GM12874 (cell line): ENCODE measurements around the gene HELT.

Experiments used
- TF ChIP-seq, protein P1 (sequence below): IDR thresholded peaks from 2 replicates; pipeline ENCODE4 v1.5.1; 2011; ENCODE audit warnings: low read depth, mild to moderate bottlenecking, control low read depth, low read length, moderate library complexity; ENCODE audit not compliant: insufficient read depth

HELT gene

DNA sequence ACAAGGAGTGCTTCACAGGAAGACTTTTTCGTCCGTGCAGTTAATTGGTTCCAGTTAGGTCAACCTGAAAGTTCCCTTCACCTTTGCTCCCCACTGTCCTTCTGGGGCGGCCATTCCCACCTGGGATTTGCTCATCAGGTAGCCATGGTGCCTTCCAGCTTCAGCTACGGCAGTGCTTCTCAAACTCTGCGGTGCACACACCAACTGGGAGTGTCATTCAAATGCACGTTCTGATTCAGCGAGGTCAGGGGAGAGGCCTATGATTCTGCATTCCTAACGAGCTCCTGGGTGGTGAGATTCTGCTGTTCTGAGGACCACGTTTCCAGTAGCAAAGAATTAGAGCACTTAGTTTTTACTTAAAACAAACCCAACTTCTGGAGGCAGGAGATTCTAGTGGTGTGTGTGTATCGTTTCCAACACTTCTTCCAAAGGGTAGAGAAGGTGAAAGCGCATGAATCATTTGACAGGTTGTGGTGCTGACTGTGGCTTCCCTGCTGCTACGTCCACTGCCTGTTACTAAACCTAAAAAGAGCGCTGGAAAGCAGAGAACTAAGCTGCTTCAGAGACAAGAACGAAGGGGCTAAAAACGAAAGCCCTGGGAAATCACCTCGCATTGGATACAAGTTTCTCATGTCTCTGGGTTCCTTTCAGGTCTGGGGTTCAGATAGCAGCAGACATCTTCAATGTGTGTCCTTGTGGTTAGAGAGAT is 4.7 kb upstream of the HELT start:
- TF ChIP-seq, protein P1, sequence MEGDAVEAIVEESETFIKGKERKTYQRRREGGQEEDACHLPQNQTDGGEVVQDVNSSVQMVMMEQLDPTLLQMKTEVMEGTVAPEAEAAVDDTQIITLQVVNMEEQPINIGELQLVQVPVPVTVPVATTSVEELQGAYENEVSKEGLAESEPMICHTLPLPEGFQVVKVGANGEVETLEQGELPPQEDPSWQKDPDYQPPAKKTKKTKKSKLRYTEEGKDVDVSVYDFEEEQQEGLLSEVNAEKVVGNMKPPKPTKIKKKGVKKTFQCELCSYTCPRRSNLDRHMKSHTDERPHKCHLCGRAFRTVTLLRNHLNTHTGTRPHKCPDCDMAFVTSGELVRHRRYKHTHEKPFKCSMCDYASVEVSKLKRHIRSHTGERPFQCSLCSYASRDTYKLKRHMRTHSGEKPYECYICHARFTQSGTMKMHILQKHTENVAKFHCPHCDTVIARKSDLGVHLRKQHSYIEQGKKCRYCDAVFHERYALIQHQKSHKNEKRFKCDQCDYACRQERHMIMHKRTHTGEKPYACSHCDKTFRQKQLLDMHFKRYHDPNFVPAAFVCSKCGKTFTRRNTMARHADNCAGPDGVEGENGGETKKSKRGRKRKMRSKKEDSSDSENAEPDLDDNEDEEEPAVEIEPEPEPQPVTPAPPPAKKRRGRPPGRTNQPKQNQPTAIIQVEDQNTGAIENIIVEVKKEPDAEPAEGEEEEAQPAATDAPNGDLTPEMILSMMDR: no peak

DNA sequence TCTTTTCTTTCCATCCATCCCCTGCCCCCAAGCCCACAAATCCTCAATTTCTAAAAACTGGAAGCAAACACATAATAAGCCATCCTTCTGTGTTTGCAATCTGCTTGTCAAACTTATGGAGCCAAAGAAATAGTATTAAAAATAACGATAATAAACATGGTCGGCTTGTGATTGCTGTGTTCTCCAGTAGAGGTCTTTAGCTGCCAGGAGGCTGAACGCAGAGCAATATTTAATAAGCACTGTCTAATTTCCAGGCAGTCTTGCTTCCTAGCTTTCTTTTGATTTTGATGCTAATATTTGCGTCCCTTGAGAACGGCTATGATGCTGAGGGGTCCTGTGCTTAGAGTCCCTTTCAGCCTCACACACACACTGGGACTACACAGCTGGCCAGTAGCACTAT is 3.2 kb upstream of the HELT start:
- TF ChIP-seq, protein P1: no peak

DNA sequence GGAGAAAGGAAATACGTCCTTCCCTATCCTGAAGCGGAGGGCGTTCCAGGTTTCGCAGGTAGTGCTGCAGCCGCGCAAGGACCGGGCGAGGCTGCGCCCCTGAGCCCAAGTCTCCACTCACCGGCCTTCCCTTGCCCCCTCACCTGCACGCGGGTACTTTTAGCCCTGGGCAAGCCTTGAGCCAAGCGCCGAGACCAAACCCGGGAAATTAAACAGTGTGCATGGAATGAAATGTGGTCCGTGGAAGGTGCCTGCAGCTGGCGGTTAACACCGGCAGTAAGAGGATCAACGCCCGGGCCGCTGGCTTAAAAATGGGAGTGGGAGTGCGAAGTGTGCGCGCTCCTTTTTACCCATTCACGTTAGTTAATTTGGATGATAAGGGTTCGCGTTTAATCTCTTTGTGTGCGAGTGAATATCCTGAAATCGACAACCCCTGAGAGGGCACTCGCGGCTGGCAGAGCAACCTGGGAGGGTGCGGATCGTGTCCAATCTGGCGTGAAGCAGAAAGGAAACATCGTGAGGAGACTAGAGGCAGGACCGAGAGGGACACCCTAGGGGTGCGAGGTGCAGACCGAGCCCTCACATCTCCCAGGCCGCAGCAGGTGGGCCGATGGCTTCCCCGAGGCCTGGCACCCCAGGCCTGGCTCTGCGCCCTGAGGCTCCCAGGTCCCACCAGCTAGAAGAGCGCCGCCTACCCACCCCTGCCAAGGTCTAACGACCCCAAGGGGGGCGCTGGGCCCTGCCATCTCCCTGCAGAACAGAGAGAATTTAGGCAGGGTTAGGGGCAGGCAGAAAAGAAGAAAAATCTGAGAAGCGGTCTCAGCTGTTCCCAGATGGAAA is 2.0 kb upstream of the HELT start:
- TF ChIP-seq, protein P1: no peak

DNA sequence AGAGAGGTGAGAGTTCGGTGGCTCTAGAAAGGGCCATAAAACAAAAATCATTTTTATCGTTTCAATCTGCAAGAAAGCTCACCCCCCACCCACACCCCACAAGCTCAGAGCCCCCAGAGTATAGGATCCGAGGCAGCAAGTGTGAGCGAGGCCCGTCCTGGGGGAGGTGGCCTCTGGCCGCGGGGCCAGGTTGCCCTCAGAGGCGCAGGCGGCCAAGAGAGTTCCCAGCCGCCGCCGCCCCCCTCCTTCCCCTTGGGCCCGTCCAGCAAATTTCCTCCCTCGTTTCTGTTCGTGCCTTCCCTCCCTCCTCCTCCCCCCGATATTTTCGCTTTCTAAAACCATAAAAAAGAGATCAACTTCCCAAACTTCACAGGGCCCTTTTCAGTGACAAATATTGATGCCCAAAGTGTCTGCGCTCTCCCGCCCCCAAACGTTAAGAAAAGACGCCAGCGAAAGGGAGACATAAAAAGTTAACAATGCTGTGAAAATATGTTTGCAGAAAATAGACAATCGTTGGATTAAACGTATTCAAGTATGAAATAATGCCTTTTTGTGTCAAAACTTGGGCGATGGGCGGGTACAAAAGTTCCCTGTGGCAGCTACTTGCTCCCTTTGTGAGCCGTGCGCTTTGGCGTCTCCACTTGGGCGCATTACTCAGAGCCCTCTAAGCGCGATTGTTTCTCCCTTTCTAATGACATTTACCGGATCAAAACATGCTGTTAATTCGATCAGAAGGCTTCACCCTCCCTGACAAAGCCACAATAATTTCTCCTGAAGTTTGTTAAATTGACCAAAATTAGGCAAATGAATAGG is 1.1 kb upstream of the HELT start:
- TF ChIP-seq, protein P1: no peak

DNA sequence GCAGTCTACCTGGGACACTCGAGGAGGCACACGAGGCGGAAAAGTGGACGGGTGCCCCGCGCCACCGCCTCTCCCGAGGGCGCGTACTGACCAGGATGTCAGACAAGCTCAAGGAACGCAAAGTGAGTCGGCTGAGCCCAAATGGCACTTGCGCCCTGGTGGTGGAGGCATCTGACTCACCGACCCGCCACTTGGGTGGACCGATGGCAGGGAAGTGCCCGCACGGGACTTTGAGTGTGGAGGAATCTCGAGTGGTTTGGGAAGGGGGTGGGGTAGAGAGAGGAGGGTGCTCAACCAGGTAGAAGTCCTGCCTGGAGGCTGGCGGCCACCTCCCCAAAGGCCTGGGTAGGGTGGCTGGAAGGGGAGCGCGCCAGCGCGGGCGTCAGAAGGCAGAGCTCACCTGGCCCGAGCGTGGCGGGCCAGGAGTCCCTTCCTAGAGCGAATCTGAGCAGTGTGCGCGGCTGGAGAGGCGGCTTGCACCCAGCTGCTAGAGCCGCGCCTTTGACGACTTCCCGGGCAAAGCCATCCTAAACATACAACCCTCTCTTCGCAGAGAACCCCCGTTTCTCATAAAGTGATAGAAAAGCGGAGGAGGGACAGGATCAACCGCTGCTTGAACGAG is 655 bp downstream of the HELT start:
- TF ChIP-seq, protein P1: no peak

DNA sequence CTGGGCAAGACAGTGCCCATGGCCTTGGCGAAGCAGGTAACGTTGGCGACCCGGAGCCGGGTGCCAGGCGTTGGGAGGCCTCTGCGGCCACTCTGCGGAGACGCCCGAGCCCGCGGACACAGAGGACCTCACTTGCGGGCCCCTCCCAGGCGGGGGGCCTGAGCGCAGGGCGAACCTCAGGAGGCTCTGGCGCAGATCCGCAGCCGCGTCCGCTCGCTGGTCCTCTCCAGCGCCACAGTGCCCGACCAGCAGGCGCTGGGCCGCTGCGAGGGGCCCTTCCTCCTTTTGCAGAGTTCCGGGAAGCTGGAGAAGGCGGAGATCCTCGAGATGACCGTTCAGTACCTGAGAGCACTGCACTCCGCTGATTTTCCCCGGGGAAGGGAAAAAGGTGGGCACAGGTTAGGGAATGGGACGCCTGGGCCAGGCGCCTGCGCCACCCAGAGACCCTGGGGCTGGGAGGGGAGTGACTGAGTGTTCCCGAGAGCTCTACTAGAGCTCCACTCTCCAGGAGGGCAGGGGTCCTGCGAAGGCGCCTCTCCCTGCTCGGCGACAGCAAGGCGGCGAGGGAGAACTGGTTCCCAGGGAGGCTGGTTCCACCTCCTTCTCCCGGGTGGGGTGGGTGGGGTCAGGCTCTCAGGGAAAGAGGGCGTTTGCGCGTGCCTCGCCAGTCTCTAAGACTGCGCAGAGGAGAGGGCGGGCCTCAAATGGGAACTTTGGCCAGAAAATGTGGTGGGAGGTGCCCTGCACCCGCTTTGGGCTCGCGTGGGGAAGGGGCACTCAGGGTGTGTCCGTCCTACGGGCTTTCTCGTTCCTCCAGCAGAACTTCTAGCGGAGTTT is 1.4 kb downstream of the HELT start:
- TF ChIP-seq, protein P1: no peak
